NCI-H1092 treated with DMSO at 0.1 percent for 48 hours (cell line): ENCODE results near the gene FPR3.
"Not testable (repeated sequence)": the region's sequence is repeated elsewhere in the genome, so short reads cannot be mapped to it uniquely, and the experiment has no call there.

Experiments
- DNase-seq: peaks from one replicate; lab custom pipeline; 2025; lab: John Stamatoyannopoulos, UW

Gene FPR3, protein sequence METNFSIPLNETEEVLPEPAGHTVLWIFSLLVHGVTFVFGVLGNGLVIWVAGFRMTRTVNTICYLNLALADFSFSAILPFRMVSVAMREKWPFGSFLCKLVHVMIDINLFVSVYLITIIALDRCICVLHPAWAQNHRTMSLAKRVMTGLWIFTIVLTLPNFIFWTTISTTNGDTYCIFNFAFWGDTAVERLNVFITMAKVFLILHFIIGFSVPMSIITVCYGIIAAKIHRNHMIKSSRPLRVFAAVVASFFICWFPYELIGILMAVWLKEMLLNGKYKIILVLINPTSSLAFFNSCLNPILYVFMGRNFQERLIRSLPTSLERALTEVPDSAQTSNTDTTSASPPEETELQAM

DNA sequence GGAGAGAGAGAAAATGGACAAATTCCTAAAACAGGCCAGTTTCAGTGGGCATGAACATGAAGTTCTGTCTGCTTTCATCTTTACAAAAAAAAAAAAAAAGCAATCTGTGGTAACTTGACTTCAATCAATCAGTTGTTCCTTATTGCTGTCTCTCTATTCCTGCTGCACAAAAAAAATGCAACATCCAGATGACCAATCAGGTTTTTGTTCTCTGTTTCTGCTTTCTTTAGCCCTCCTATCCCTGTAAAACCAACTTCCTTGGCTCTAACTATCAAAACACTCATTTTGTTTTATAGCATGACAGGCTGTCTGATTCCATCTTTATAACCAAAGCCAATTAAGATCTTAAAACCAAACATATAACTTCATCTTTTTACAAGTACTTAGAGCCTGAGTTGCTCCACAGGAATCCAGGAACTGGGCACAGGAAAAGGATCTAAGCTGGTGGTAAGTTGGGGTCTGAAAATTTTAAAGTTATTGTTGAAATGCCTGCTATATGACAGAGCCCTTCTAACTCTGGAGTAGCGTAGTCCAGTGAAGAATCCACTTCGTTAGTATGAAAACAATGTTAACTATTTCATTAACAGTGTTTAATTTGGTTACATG, at the start of gene FPR3:
TSS of gene FPR3 (plus strand) at position 273 of the 606 bp plus-strand sequence. CDS start 28,592 bp downstream, outside the sequence.
- DNase-seq: no peak

DNA sequence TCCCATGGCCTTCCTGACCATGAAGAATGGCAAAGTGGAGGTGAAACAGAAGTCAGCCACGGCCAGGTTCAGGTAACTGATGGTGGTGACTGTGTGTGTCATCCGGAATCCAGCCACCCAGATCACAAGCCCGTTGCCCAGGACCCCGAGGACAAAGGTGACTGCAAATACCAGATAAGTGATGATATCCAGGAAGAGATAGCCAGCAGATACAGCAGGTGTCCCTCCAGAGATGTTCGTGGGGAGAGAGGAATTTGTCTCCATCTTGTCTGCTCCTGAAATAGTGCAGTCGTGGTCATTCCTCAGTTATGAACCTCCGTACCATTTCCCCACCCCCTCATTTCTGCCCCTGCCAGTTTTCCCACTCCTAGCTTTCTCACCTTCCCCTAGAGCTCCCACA, 48.2 kb upstream of the FPR3 start:
- no peak for DNase-seq

DNA sequence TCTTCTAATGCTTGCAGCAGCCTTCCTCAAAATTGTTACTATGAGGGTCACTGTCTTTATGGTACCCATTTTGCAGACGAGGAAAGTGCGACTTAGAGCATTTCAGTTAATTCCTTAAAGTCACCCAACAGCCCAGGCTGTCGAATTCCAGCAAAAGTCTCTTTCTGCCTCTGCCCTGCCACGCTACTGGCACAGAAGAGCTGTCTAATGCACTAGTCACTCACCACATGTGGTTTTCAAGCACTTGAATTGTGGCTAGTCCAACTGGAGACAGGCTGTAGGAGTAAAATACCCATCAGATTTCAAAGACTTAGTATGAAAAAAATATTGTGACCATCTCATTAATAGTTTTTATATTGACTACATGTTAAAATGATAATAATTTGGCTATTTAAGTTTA, 45.0 kb upstream of the FPR3 start:
- DNase-seq: no peak

DNA sequence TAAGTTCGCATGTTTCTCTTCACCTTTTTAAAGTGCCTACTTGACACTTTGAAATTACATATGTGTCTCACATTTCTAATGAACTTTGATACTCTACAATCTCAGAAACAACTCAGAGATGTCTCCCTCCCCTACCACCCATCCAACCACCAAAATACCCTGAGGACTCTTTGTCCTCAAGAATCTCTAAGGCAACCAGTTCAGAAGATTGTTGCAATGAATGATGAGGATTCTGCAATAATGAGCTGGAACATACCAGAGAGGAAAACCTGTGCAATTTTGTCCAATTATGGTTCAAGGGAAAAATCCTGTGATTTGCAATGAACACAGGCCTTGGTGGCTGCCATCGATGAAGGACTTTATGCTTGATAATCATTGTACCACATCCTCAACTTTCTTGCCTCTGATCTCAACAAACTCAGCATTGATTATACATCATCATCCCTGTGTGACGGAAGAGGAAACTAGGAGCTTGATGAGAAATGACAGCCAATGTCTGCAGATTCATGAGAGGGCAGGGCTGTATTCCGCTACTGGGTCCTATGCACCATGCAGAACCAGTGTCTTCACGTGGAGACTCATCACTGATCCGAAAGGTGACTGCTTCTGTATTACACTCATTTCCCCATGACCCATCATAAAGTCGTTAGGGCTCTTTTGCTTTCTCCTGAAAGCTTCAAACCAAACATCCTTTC, 44.4 kb upstream of the FPR3 start:
- DNase-seq: no peak

DNA sequence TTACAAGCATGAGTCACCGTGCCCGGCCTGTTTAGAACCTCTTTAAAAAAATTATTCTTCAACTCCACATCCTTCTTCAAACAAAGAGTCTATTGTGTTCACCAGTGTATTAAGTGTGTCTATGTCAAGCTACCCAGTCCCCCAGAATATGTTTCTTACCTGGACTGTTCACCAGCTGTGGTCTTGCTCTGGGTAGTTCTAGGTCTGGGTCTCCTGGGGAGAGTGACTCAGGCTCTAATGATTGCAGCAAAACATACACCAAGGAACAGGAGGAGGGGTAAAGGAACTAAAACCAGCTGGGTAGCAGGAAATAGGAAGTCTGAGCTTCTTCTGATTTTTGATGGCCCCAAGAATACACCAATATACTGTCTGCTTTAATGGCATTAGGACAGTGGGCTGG, 43.3 kb upstream of the FPR3 start, which contains the start of gene FPR1:
TSS of gene FPR1 (minus strand) at position 224 of the 400 bp plus-strand sequence. CDS start 4,884 bp downstream, outside the sequence.
- DNase-seq: no peak

DNA sequence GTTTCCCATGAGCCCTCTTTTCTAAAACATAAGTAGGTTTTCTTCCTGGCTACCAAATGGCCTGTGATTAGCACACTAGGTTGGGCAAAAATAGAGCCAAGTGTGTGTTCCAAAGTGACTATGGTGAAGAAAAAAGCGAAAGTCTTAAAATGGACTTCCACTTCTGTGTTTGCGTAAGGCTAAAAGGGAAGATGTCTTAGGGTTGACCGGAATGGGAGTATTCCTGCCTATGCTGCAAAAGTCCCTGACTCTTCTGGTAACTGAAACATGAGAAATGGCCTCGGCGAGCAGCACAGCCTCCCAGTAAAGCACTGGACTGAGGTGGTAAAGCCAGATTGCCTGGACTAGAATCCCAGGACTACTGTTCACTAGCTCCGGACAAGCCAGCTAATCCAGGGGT, 40.8 kb upstream of the FPR3 start:
- no peak for DNase-seq

DNA sequence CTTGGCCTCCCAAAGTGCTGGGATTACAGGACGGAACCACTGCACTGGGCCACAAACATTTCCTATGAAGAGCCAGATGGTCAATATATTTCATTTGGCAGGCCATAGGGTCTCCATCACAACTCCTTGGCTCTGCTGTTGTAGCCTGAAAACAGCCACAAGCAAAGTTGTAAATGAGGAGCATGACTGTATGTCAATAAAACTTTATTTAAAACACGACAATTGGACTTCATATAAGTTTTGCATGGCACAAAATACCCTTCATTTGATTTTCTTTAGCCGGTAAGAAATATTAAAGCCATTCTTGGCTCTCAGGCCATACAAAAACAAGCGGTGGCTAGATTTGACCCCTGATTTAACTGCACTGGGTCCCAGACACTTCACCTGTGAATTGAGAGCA, 40.2 kb upstream of the FPR3 start:
- no peak for DNase-seq

DNA sequence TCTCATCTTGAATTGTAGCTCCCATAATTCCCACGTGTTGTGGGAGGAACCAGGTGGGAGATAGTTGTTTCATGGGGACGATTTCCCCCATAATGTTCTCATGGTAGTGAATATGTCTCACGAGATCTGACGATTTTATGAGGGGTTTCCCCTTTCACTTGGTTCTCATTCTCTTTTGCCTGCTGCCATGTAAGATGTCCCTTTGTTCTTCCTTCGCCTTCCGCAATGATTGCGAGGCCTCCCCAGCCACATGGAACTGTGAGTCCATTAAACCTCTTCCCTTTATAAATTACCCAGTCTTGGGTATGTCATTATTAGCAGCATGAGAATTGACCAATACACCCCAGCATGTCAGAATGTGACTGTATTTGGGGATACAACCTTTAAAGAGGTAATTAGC, 39.4 kb upstream of the FPR3 start:
- DNase-seq: no peak

DNA sequence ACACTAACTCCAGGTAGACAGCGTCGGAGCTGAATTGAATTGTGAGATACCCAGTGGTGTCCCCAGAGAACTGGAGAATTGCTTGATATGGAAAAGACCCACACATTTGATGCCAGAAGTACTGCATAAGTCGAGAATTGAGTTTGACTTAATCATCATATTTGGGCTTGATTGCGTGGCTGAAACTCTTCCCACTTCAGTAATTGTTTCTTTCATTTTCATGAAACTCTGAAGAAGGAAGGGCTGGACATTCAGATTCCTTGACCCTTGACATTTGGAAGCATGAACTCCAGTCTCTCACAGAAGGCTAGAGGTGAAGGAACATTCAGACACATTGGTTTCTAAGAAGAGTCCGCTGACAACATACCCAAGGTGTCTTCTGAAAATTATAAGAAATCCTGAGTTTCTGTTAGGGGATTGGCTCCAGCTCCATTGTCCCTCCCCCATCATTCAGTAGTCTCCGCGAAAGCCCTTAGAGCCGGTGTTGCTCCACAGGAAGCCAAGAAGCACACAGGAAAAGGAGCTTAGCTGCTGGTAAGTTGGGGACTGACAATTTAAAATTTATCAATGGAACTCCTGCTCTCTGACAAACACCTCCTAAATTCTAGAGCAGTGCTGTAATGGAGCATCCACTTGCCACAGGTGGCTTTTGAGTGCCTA, 34.1 kb upstream of the FPR3 start, which contains the start of gene FPR2:
TSS of gene FPR2 (plus strand) at position 484 of the 660 bp plus-strand sequence. CDS start 7,479 bp downstream, outside the sequence.
- no peak for DNase-seq

DNA sequence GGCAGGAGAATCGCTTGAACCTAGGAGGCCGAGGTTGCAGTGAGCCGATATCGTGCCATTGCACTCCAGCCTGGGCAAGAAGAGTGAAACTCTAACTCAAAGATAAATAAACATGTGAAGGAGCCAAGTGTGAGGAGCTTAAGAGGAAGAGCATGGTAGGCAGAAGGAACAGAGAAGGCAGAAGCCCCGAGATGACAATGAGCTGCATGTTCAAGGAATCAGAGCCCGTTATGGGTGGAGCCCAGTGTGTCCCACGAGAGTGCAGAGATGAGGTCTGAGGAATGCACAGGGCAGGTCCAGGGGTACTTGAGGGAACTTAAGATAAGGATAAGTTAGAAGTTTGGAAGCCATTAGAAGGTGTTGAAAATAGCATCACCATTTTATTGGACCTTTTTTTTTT, 33.3 kb upstream of the FPR3 start:
- no peak for DNase-seq

DNA sequence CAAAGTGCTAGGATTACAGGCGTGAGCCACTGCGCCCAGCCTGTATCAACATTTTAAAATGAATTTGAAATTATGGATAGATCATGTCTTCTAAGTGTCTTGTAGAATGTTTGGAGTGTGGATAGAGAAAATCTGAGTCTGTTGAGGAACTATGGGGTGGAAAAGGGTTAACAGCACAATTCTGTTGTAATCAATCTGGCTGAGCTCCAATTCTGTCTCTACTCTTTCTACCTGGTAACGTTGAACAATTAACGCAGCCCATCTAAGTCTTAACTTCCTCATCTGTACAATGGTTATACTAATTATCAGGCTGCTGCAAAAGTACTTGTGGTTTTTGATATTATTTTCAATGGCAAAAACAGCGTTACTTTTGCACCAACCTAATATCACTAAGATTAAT, 29.9 kb upstream of the FPR3 start:
- DNase-seq: no peak

DNA sequence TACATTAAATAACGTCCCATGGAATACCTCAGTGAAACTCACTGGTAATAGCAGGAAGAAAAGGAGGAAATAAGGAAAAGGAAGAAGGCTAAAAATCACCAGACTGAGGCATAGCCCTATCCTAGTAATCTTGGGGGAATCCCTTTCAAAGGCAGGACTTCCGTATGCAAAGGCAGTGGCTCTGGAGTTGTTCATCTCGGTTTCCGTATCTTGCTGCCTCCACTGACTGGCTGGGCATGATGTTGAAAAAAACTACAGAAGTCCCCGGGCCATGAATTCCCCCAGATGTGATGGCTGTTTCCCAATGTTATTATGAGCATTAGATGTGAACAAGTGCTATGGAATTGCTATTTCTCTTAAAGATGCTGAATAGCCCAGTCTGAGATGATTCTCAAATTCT, 28.5 kb upstream of the FPR3 start:
- no peak for DNase-seq

DNA sequence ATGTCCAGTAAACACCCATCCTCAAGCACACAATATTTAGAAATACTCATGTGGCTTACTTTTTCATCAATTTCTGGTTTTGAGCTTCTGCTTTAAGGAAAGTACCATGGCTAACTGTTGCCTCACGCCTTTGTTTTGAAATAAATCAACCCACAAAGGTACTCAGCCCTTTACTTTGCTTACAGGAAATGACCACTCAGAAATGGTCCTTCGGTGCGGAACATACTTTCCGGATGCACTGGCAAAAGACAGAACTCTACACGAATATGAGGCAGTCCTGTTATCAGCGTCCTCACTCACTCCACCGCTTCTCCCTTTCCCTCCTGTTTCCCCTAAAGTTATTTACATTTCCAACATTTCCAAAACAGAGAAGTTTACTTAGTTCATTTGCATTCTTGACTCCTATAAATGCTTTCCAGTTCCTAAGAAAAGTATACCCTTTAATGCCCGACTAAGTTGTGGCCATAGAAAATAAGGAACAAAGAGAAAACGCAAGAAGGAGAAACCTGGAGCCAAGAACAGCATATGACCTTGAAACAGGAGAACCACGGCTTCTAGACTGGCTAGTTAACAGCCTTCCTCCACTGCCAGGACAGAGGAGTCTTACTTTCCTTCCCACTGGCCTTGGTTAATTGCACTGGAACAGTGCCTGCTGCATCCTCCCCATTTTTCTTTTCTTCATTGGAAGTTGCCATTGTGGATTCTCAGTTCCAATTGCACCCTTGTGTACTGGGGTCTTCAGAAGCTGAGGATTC, 23.4 kb upstream of the FPR3 start:
- DNase-seq: no peak

DNA sequence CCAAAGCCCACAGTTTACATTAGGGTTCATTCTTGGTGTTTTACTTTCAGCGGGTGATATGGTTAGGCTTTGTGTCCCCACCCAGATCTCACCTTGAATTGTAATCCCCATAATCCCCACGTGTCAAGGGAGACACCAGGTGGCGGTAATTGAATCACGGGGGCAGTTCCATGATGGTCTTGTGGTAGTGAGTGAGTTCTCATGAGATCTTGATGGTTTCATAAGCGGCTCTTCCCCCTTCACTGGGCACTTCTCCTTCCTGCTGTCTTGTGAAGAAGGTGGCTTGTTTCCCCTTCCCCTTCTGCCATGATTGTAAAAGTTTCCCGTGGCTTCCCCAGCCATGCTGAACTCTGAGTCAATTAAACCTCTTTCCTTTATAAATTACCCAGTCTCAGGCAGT, 22.0 kb upstream of the FPR3 start:
- DNase-seq: no peak

DNA sequence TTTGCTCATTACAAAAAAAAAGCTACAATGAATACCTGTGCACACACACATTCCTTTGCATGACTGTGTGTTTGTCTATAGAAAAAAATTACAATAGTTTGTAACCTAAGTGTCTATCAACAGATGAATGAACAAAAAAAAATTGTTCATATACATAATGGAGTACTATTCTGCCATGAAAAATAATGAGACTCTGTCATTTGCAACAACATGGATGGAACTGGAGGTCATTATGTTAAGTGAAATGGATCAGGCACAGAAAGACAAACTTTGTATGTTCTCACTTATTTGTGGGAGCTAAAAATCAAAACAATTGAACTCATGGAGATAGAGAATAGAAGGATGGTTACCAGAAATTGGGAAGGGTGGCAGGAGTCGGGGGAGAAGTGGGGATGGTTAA, 18.4 kb upstream of the FPR3 start:
- not testable (repeated sequence) for DNase-seq

DNA sequence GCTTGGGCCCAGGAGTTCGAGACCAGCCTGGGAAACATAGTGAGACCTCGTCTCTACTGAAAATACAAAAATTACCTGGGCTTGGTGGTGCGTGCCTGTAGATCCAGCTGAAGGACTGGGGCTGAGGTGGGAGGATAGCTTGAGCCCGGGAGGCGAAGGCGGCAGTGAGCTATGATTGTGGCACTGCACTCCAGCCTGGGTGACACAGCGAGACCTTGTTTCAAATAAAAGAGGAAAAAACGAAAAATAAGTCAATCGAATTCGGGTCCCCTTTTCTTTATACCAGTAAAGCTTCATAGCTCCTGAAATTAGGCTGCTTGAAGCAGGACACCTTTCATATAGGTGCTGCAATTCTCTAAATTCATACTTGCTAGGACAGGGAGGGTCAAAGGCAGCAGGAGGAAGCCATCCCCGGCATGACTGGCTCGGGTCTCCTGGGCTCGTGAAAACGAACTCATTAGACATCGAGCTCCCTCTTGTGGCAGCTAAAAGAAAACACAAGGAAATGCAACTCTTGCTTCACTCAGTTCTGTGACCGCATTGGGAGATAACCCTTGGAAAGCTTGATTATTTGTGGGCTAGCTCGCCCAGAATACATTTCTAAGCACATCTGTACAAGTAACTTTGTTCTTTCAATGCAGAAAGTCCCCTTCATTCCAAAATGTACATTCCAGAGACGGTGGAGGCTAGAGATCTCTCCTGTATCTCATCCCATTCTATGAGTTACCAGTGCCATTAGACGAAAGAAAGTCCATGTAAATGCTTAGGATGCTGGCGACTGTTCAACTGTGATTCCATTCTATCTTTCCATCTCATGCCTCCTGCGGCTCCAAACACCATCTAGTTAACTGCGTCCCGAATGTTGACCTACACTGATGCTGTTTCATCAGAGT, 17.1 kb upstream of the FPR3 start:
- DNase-seq: peak; percentile 41

DNA sequence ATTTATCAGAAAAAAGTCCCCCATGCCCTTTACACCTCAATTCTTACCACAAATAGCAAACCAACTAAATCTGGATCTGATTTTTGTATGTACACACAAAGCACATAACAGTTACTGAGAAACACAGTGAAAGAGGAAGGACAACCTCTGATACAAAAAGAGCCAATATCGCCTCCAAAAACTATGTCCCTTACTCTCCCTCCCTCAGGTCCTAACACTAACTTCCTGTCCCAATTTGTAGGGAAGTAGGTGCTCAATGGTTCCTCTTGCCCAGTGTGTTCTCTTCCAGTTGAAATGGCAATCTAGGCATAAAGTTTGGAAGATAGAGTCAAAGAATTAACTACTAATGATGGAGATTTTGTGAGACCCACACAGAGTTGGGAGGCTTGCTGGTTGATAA, 15.8 kb upstream of the FPR3 start:
- DNase-seq: no peak

DNA sequence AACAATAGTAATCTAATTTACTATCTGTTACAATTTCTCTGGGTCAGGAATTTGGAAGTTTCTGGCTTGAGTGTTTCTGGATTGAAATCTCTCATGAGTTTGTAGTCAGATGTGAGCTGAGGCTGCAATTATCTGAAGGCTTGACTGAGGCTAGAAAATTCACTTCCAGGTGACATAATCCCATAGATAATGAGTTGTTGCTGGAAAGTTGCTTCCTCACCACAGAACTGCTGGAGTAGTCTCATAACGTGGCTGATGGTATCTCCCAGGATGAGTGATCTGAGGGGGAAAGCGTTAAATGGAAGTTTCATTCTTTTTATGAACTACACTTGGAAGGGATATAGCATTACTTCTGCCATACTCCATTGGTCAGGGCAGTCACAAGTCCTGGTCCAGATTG, 15.3 kb upstream of the FPR3 start:
- no peak for DNase-seq

DNA sequence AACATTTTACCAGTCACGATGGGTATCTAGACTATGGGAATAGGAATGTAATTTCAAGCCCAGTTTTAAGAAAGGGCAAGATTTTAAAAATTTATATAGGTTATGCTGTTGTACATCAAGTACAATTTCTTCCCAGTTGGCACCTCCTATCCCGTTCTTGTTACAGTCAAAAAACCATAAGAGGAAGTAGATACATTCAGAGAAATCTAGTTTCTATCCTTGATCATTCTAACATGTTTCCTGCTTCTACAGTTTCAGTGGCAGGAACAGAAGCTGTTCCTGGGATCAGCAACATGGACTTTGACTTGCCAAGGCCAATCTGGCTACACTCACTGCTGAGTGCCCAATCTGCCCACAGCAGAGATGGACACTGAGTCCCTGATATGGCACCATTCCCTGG, 14.7 kb upstream of the FPR3 start:
- DNase-seq: no peak

DNA sequence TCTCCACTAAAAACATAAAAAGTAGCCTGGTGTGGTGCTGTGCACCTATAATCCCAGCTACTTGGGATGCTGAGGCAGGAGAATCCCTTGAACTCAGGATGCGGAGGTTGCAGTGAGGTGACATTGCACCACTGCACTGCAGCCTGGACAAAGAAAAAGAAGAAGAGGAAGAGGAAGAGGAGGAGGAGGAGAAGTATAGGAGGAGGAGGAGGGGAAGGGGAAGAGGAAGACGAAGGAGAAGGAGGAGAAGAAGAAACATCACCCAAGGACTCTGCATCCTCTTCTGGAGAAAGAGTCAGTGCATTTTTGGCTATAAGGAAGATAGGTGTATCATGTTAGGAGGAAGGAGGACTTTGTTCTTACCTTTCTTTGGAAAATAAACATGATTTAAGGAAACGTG, 13.0 kb upstream of the FPR3 start:
- no peak for DNase-seq

DNA sequence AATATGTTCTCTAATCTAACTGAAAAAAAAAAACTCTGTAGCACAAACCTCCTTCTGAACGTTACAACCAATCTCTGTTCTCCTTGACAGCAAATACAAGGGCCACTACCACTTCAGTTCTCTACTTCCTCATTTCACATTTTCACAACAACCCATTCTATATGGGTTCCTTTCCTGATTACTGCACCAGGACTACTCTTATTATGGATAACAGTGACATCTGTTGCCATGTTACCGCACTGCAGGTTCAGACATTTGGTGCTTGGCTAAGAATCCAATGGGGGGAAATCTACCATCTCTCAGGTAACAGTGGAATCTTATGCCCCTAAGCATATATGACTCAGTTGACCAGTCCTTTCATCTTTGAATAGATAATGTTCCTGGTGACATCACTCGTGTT, 11.6 kb upstream of the FPR3 start:
- no peak for DNase-seq
